ENCODE data around the gene RBKS. TPM values are rescaled to one million over a fixed set of nuclear protein-coding genes. Genes with fewer than 3 reads are reported as not detected.

The RBKS gene
- total RNA-seq, 4 donors from 2014 or later: 6.9 to 10.6 (median 8.1) TPM

DNA sequence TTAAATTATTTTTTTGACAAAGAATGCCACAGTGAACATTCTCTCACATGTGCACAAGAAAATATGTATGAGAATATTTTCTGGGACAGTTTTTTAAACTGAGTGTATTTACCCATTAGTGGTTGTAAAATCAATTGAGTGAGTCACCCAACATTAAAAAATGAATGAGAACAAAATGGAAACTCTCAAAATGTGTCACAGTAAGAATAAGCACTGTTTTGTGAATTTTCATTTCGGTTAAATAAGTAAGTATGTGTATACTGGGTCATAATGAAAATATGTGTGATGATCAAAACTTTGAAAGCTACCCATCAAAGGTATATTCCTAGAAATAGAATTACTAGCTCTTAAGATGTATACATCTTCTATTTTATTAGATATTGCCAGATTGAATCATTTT, 11.9 kb upstream of the RBKS start:
- intact Hi-C loops (cut with DNase I): no loop called here
- peaks cover 0 to under 1% of the 10 kb centered on the region in 2 donors for H3K36me3 ChIP-seq
- TF ChIP-seq, protein P1, sequence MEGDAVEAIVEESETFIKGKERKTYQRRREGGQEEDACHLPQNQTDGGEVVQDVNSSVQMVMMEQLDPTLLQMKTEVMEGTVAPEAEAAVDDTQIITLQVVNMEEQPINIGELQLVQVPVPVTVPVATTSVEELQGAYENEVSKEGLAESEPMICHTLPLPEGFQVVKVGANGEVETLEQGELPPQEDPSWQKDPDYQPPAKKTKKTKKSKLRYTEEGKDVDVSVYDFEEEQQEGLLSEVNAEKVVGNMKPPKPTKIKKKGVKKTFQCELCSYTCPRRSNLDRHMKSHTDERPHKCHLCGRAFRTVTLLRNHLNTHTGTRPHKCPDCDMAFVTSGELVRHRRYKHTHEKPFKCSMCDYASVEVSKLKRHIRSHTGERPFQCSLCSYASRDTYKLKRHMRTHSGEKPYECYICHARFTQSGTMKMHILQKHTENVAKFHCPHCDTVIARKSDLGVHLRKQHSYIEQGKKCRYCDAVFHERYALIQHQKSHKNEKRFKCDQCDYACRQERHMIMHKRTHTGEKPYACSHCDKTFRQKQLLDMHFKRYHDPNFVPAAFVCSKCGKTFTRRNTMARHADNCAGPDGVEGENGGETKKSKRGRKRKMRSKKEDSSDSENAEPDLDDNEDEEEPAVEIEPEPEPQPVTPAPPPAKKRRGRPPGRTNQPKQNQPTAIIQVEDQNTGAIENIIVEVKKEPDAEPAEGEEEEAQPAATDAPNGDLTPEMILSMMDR (IDR thresholded peaks at IDR 0.05): no peak
- TF ChIP-seq POLR2A (IDR thresholded peaks at IDR 0.05): no peak
- no peak overlapping the region for H3K4me3 ChIP-seq (replicated peaks in 1 of 3)
- peaks cover 0 to 6% of the 10 kb centered on the region in 2 donors for H3K4me1 ChIP-seq
- 92 to 93% methylated on average over 1 of the region's 1 CpG for WGBS, 2 donors
- H3K9me3 ChIP-seq: no peaks in the 10 kb centered on the region
- no peaks in the 10 kb centered on the region for H3K27me3 ChIP-seq
- DNase-seq: no peak
- no peak overlapping the region for H3K27ac ChIP-seq

DNA sequence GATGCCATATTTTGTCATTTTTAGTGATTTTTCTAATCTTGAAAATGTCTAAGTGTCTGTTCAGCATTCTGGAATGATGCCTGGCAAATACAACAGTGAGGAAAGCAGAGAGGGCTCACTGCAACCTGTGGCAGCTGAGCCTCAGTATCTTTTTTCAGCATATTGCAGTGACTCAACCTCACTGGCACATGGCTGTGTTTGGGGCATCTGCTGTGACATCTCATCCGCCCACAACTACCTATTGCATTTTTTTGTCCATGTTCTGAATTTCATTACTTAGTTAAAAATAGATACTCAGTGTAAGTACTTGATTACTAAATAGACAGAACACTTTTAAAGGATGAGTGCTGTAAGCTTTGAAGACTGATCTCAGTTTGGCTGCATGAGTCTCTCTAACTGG, 11.0 kb upstream of the RBKS start:
- intact Hi-C loops (cut with DNase I): no loop called here
- H3K4me1 ChIP-seq: peaks cover 0 to 4% of the 10 kb centered on the region in 2 donors
- no peaks in the 10 kb centered on the region for H3K27me3 ChIP-seq
- DNase-seq: no peak
- no peak overlapping the region for H3K27ac ChIP-seq
- H3K9me3 ChIP-seq: no peaks in the 10 kb centered on the region
- H3K36me3 ChIP-seq: peaks cover 0 to 8% of the 10 kb centered on the region in 2 donors
- TF ChIP-seq, protein P1 (IDR thresholded peaks at IDR 0.05): no peak
- no peak for TF ChIP-seq POLR2A (IDR thresholded peaks at IDR 0.05)
- WGBS, 2 donors: 97 to 100% methylated on average over 1 of the region's 1 CpG
- H3K4me3 ChIP-seq (replicated peaks in 1 of 3): no peak overlapping the region

DNA sequence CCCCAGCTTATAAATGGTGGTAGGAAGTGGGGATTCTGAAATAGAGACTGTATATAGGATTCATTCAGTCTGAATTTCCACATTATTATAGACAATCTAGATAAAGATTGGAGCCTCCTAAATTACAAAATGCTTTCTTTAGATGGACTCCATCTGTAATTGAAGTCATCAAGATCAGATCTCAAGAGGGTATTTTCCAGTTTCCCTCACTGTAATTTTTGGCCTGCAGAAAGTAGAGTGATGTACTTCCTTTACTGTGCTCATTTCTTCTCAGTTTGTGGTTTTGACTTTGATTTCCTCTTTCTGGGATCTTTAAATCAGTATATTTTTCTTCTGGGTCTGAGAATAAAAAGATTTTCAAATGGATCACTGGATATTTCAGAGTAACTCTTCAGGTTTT, 7.5 kb upstream of the RBKS start:
- Histone ChIP-seq H3K27me3 (no peaks in the 10 kb centered on the region), H3K27ac (no peak overlapping the region), H3K9me3 (no peaks in the 10 kb centered on the region), H3K4me1 (no peaks in the 10 kb centered on the region), H3K4me3 (replicated peaks in 1 of 3) (no peak overlapping the region), H3K36me3 (peaks cover 0 to 8% of the 10 kb centered on the region in 2 donors)
- TF ChIP-seq, protein P1 (IDR thresholded peaks at IDR 0.05): no peak
- no peak for DNase-seq
- intact Hi-C loops (cut with DNase I): loop anchor here (10.0 kb wide), 1 partner anchor 497 kb away; the partner anchor contains the start of gene FOSL2

DNA sequence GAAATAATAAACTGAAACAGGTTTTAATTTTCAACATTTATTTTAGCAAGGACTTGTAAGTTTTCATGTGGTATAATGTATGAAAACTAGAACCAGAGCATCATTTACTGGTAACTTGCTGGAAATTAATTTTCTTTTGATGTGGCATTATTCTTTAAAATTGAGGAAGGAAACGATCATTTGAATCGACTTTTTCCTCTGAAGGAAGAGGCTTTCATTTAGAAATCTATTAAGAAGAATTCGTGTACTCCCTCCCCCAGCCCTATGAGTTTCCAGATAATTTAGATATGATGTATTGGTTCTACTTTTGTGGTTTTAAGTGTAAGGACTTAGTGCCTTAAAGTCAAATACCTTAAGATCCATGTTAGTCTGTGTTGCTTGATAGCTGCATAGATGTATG, 2.8 kb upstream of the RBKS start:
- no peak overlapping the region for H3K4me3 ChIP-seq (replicated peaks in 1 of 3)
- intact Hi-C loops (cut with DNase I): loop anchor here (10.0 kb wide), 1 partner anchor 502 kb away; the partner anchor contains the start of gene FOSL2
- peaks cover 9 to 16% of the 10 kb centered on the region in 2 donors for H3K4me1 ChIP-seq
- H3K27me3 ChIP-seq: no peaks in the 10 kb centered on the region
- no peaks in the 10 kb centered on the region for H3K9me3 ChIP-seq
- H3K36me3 ChIP-seq: peaks cover 0 to 8% of the 10 kb centered on the region in 2 donors
- 79 to 82% methylated on average over 3 of the region's 3 CpGs for WGBS, 2 donors
- H3K27ac ChIP-seq: no peak overlapping the region
- DNase-seq: no peak
- TF ChIP-seq, protein P1 (IDR thresholded peaks at IDR 0.05): no peak
- no peak for TF ChIP-seq POLR2A (IDR thresholded peaks at IDR 0.05)

DNA sequence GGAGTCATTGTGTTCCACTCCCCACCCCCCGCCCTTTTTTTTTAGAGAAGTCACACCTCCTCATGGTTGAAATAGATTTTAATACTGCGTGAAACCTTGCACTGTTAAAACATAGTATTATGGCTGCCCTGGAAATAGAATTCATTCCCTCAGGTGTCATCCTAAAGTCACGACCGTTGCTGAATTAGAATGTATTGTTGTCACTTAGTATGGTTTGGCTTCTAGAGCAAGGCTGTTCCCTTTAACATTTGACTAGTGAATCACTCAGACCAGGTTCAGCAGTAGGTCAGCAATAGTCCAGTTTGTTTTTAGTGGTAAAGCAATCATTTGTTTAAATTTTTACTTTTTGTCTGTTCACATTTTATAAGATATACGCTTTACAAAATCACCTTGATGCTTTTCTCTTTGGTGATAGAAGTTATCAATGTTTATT, 1.5 kb upstream of the RBKS start:
- intact Hi-C loops (cut with DNase I): loop anchor here (10.0 kb wide), 1 partner anchor 503 kb away; the partner anchor contains the start of gene FOSL2
- Histone ChIP-seq H3K4me3 (replicated peaks in 1 of 3) (no peak overlapping the region), H3K9me3 (no peaks in the 10 kb centered on the region), H3K27ac (no peak overlapping the region), H3K4me1 (peaks cover 9 to 16% of the 10 kb centered on the region in 2 donors), H3K36me3 (peaks cover 0 to 4% of the 10 kb centered on the region in 2 donors), H3K27me3 (no peaks in the 10 kb centered on the region)
- whole genome bisulfite sequencing, 2 donors: 80 to 87% methylated on average over 5 of the region's 5 CpGs
- TF ChIP-seq, protein P1 (IDR thresholded peaks at IDR 0.05): no peak
- TF ChIP-seq POLR2A (IDR thresholded peaks at IDR 0.05): no peak
- DNase-seq: no peak

Measured in thyroid gland (tissue), 4 donors.